HCT116 (cell line): ENCODE measurements around the gene RCAN3. TPM values are rescaled to one million over a fixed set of nuclear protein-coding genes. Genes with fewer than 3 reads are reported as not detected.

Experiments
- ATAC-seq: fragments of 200-7000 bp; cut with Tn5 transposase; 2 replicates; pipeline ENCODE4 v1.9.1; 2020; ENCODE audit warnings: mild to moderate bottlenecking, moderate library complexity
- BruUV-seq: library from RNA; stranded (reverse); fragments of 400-500 nt; replicated peaks from 2 replicates; lab custom pipeline; 2021; lab: Mats Ljungman, UMichigan
- CTCF ChIA-PET: fragments of 300-600 bp; sonication (Branson Sonifier 250); formaldehyde crosslinking; loops from one replicate; lab custom pipeline; 2021; ENCODE audit warnings: antibody characterized with exemption; lab: Charles Lee
- POLR2A ChIA-PET: fragments of 300-600, 350-600 bp; sonication (Branson Sonifier 250); formaldehyde crosslinking; loops from one replicate; lab custom pipeline; 2021; ENCODE audit warnings: antibody characterized with exemption; lab: Charles Lee
- RAD21 ChIA-PET, 2 experiments: fragments of 300-600 bp; sonication (Branson Sonifier 250); formaldehyde crosslinking; loops; one replicate each; lab custom pipeline; 2023; ENCODE audit warnings: low total read pairs in 2 of 2; ENCODE audit not compliant: uncharacterized antibody in 2 of 2, unreplicated experiment in 2 of 2, low non-redundant PET in 1 of 2; lab: Charles Lee
- DNase-seq: peaks from one replicate; pipeline ENCODE4 v3.0.0-alpha.2; 2010; ENCODE audit warnings: low read depth, low spot score
- H2AFZ ChIP-seq: fragments of 200-600 bp; shearing (Covaris generic), sonication (generic); 2 replicates; pipeline ENCODE4 v1.6.1; 2017; ENCODE audit warnings: low read depth, mixed run types, mixed read lengths, antibody characterized with exemption, low read length; ENCODE audit not compliant: poor library complexity, severe bottlenecking
- H3K27ac ChIP-seq: 2 replicates; pipeline ENCODE4 v1.5.1; 2012; ENCODE audit warnings: low read depth, low read length
- H3K27me3 ChIP-seq: fragments of 200-600 bp; sonication (generic); 2 replicates; pipeline ENCODE4 v1.6.1; 2016; ENCODE audit warnings: mixed run types, low read length, mixed read lengths; ENCODE audit not compliant: insufficient read depth
- H3K36me3 ChIP-seq, 2 experiments: fragments of 200-500 bp in 1 of 2; fragments of 200-600 bp in 1 of 2; sonication (Bioruptor generic) in 1 of 2; sonication (generic) in 1 of 2; 2 replicates each; pipeline versions ENCODE4 v1.5.1 to v1.6.1; 2014 to 2016; ENCODE audit warnings: low read length in 2 of 2, inconsistent platforms in 1 of 2, mixed read lengths in 1 of 2, mixed run types in 1 of 2; ENCODE audit not compliant: insufficient read depth in 2 of 2, control insufficient read depth in 1 of 2
- H3K4me1 ChIP-seq, 2 experiments: fragments of 200-600 bp in 1 of 2; sonication (generic) in 1 of 2; 2 replicates each; pipeline versions ENCODE4 v1.5.1 to v1.6.1; 2012 to 2017; ENCODE audit warnings: low read length in 2 of 2, inconsistent platforms in 1 of 2, mild to moderate bottlenecking in 1 of 2, mixed read lengths in 1 of 2, mixed run types in 1 of 2, moderate library complexity in 1 of 2; ENCODE audit not compliant: insufficient read depth in 2 of 2, control insufficient read depth in 1 of 2
- H3K4me2 ChIP-seq: fragments of 200-600 bp; sonication (generic); 2 replicates; pipeline ENCODE4 v1.6.1; 2017; ENCODE audit warnings: mixed run types, low read length, mixed read lengths
- H3K4me3 ChIP-seq, 2 experiments: fragments of 200-600 bp in 1 of 2; sonication (generic) in 1 of 2; replicated peaks in 1 of 2; 2 replicates each; pipeline ENCODE4 v1.5.1; 2011 to 2016; ENCODE audit warnings: low read length in 2 of 2, control low read depth in 1 of 2, low read depth in 1 of 2, mild to moderate bottlenecking in 1 of 2, mixed read lengths in 1 of 2, mixed run types in 1 of 2
- H3K79me2 ChIP-seq: fragments of 200-600 bp; sonication (generic); 2 replicates; pipeline ENCODE4 v1.6.1; 2017; ENCODE audit warnings: mild to moderate bottlenecking, mixed run types, low read length, moderate library complexity, mixed read lengths; ENCODE audit not compliant: insufficient read depth
- H3K9ac ChIP-seq: fragments of 200-600 bp; sonication (generic); 2 replicates; pipeline ENCODE4 v1.6.1; 2016; ENCODE audit warnings: low read length, mixed read lengths
- H3K9me2 ChIP-seq: fragments of 200-600 bp; sonication (generic), shearing (Covaris generic); 2 replicates; pipeline ENCODE4 v1.6.1; 2017; ENCODE audit warnings: mixed run types, mild to moderate bottlenecking, moderate library complexity; ENCODE audit not compliant: insufficient read depth
- H3K9me3 ChIP-seq, 2 experiments: fragments of 200-500 bp in 1 of 2; fragments of 200-600 bp in 1 of 2; sonication (Bioruptor generic) in 1 of 2; sonication (generic) in 1 of 2; 2 replicates each; pipeline ENCODE4 v1.6.1; 2014 to 2017; ENCODE audit warnings: low read length in 2 of 2, mixed read lengths in 2 of 2, inconsistent platforms in 1 of 2, low read depth in 1 of 2, mild to moderate bottlenecking in 1 of 2, mixed run types in 1 of 2, moderate library complexity in 1 of 2; ENCODE audit not compliant: control insufficient read depth in 1 of 2, insufficient read depth in 1 of 2
- H4K20me1 ChIP-seq: fragments of 200-600 bp; sonication (generic), shearing (Covaris generic); 2 replicates; pipeline ENCODE4 v1.6.1; 2017; ENCODE audit warnings: mixed run types, mild to moderate bottlenecking, moderate library complexity; ENCODE audit not compliant: insufficient read depth
- CBX3 ChIP-seq: IDR thresholded peaks from 2 replicates; pipeline ENCODE4 v1.6.1; 2012; ENCODE audit warnings: low read depth
- CEBPB ChIP-seq: IDR thresholded peaks from 2 replicates; pipeline ENCODE4 v1.6.1; 2012; ENCODE audit warnings: low read depth
- ELF1 ChIP-seq: IDR thresholded peaks from 2 replicates; pipeline ENCODE4 v1.6.1; 2012; ENCODE audit warnings: low read depth, borderline replicate concordance
- EZH2 ChIP-seq: fragments of 200-600 bp; sonication (generic); IDR thresholded peaks from 2 replicates; pipeline ENCODE4 v1.6.1; 2017; ENCODE audit warnings: antibody characterized with exemption, mixed run types
- EZH2phosphoT487 ChIP-seq: fragments of 200-600 bp; IDR thresholded peaks from 2 replicates; pipeline ENCODE4 v1.6.1; 2018; ENCODE audit warnings: antibody characterized with exemption, borderline replicate concordance
- FOSL1 ChIP-seq: IDR thresholded peaks from 2 replicates; pipeline ENCODE4 v1.6.1; 2012; ENCODE audit warnings: low read depth
- MAX ChIP-seq: IDR thresholded peaks from 2 replicates; pipeline ENCODE4 v1.6.1; 2012
- POLR2AphosphoS5 ChIP-seq: IDR thresholded peaks from 2 replicates; pipeline ENCODE4 v1.6.1; 2011; ENCODE audit warnings: mild to moderate bottlenecking, low read depth, low read length, moderate library complexity
- RAD21 ChIP-seq: IDR thresholded peaks from 2 replicates; pipeline ENCODE4 v1.6.1; 2012; ENCODE audit warnings: low read depth, mild to moderate bottlenecking
- SIN3A ChIP-seq: IDR thresholded peaks from 2 replicates; pipeline ENCODE4 v1.6.1; 2012; ENCODE audit warnings: low read depth
- SP1 ChIP-seq: IDR thresholded peaks from 2 replicates; pipeline ENCODE4 v1.6.1; 2012; ENCODE audit warnings: low read depth
- SRF ChIP-seq: IDR thresholded peaks from 2 replicates; pipeline ENCODE4 v1.6.1; 2012; ENCODE audit warnings: low read depth
- TCF7L2 ChIP-seq: IDR thresholded peaks from 2 replicates; pipeline ENCODE4 v1.7.0; 2011; ENCODE audit warnings: borderline replicate concordance, inconsistent platforms; ENCODE audit not compliant: insufficient read depth, insufficient read length; ENCODE audit errors: extremely low read depth
- ZFX ChIP-seq: fragments of 450-650 bp; IDR thresholded peaks from 2 replicates; pipeline ENCODE4 v1.6.1; 2017
- intact Hi-C: fragments of 100-400 bp; cut with micrococcal nuclease; formaldehyde crosslinking; loops from 2 replicates; pipeline ENCODE4 v1.10.0; 2022
- total RNA-seq: library from RNA; stranded (reverse); gene quantifications from one replicate; pipeline ENCODE4 v1.2.1, GENCODE V29; 2021; ENCODE audit not compliant: unreplicated experiment
- TF ChIP-seq, protein P1 (sequence below): IDR thresholded peaks from 2 replicates; pipeline ENCODE4 v1.6.1; 2012
- TF ChIP-seq, protein P2 (sequence below): IDR thresholded peaks from 2 replicates; pipeline ENCODE4 v1.6.1; 2011; ENCODE audit warnings: mild to moderate bottlenecking, low read length, moderate library complexity; ENCODE audit not compliant: insufficient replicate concordance; ENCODE audit errors: extremely low read depth

RCAN3 gene
- total RNA-seq, 1 experiment from 2014 or later, result 13.3 TPM

DNA sequence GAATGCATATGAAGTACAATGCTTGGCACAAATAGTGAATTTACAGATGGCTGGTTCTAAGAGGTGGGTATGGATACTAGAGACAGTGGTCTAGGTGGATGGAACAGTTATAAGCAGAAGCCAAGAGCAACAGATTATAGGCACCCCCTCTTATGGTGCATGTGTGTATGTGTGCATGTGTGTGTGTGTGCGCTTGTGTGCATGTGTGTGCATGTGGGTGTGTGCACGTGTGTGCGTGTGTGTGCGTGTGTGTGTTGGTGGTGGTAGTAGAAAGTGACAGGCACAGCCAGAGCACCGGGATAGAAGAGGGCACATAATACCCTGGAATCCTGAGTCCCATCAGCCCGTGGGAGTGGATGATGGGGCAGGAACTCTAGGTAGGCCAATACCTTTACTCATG is 54.6 kb downstream of the RCAN3 start:
- no peak overlapping the region for H3K4me3 ChIP-seq
- H2AFZ ChIP-seq, result no peak overlapping the region
- CTCF ChIA-PET, result interaction anchor here (1.4 kb wide), 1 partner anchor 15 kb away, joined by 4 read pairs; no protein-coding TSS in a partner anchor
- no peak for DNase-seq
- ATAC-seq, result no peak
- no peak overlapping the region for H3K27ac ChIP-seq
- no peaks in the 10 kb centered on the region for H3K36me3 ChIP-seq
- intact Hi-C loops, result no loop called here
- H3K9me3 ChIP-seq, result no peaks in the 10 kb centered on the region
- RAD21 ChIA-PET, result no interaction called here
- BruUV-seq, result no TSS peak
- H3K9me2 ChIP-seq, result no peaks in the 10 kb centered on the region
- H3K4me1 ChIP-seq, result peaks cover 28 to 34% of the 10 kb centered on the region in 2 experiments; a peak in 3 of 4 replicates
- H3K4me2 ChIP-seq, result no peak overlapping the region
- H3K9ac ChIP-seq, result no peak overlapping the region
- no peaks in the 10 kb centered on the region for H4K20me1 ChIP-seq
- TF ChIP-seq ZFX, result no peak
- no peak for TF ChIP-seq SRF
- no peak for TF ChIP-seq CEBPB
- no peak for TF ChIP-seq SP1
- TF ChIP-seq MAX, result no peak
- TF ChIP-seq, protein P1, sequence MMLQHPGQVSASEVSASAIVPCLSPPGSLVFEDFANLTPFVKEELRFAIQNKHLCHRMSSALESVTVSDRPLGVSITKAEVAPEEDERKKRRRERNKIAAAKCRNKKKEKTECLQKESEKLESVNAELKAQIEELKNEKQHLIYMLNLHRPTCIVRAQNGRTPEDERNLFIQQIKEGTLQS, result no peak
- TF ChIP-seq FOSL1, result no peak
- TF ChIP-seq, protein P2, sequence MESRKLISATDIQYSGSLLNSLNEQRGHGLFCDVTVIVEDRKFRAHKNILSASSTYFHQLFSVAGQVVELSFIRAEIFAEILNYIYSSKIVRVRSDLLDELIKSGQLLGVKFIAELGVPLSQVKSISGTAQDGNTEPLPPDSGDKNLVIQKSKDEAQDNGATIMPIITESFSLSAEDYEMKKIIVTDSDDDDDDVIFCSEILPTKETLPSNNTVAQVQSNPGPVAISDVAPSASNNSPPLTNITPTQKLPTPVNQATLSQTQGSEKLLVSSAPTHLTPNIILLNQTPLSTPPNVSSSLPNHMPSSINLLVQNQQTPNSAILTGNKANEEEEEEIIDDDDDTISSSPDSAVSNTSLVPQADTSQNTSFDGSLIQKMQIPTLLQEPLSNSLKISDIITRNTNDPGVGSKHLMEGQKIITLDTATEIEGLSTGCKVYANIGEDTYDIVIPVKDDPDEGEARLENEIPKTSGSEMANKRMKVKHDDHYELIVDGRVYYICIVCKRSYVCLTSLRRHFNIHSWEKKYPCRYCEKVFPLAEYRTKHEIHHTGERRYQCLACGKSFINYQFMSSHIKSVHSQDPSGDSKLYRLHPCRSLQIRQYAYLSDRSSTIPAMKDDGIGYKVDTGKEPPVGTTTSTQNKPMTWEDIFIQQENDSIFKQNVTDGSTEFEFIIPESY, result no peak
- no peak for TF ChIP-seq SIN3A
- TF ChIP-seq CBX3, result no peak
- no peak for TF ChIP-seq EZH2
- no peak for TF ChIP-seq ELF1
- no peak for TF ChIP-seq EZH2phosphoT487
- no peak for TF ChIP-seq TCF7L2
- no peak for TF ChIP-seq POLR2AphosphoS5
- TF ChIP-seq RAD21, result no peak
- H3K27me3 ChIP-seq, result no peaks in the 10 kb centered on the region
- H3K79me2 ChIP-seq, result no peaks in the 10 kb centered on the region
- POLR2A ChIA-PET, result no interaction called here
